Measurements from ENCODE around the gene ASB2. TPM values are rescaled to one million over a fixed set of nuclear protein-coding genes. Genes with fewer than 3 reads are reported as not detected.
A peak's percentile ranks its signal among the peaks of the same experiment; 100 is the strongest.

The ASB2 gene
- total RNA-seq, 1 donor from 2014 or later = 1.00 TPM

GRCh38 chr14:93928184-93929047, 48.0 kb downstream of the ASB2 start:
- ATAC-seq = no peak

GRCh38 chr14:93927800-93928145, 48.6 kb downstream of the ASB2 start:
- ATAC-seq = no peak

- ATAC-seq = peak; percentile 24
These were observed 49.2 kb downstream of the ASB2 start, which contains the start of gene FAM181A for GRCh38 chr14:93926873-93927799. TSS of gene FAM181A (plus strand) at chr14:93927344. CDS start at chr14:93928286, 942 bp downstream.

- ATAC-seq = peak; percentile 14
These were observed 50.0 kb downstream of the ASB2 start for GRCh38 chr14:93926245-93926872.

GRCh38 chr14:93925374-93925895, 50.9 kb downstream of the ASB2 start:
- ATAC-seq = no peak

GRCh38 chr14:93924592-93925355, 51.6 kb downstream of the ASB2 start:
- no peak for ATAC-seq

- ATAC-seq = no peak
These were observed 52.7 kb downstream of the ASB2 start for GRCh38 chr14:93923626-93924025.

GRCh38 chr14:93921001-93921806, 55.2 kb downstream of the ASB2 start:
- ATAC-seq = no peak

GRCh38 chr14:93917141-93917540, 59.2 kb downstream of the ASB2 start:
- no peak for ATAC-seq

GRCh38 chr14:93916498-93916897, 59.9 kb downstream of the ASB2 start:
- ATAC-seq = peak; percentile 24

GRCh38 chr14:93915800-93916199, 60.6 kb downstream of the ASB2 start:
- ATAC-seq = no peak

GRCh38 chr14:93915070-93915705, 61.2 kb downstream of the ASB2 start:
- ATAC-seq = no peak

GRCh38 chr14:93914278-93914677, 62.1 kb downstream of the ASB2 start:
- ATAC-seq = no peak

- ATAC-seq = peak; percentile 33
These were observed 63.6 kb downstream of the ASB2 start for GRCh38 chr14:93912782-93913181.

GRCh38 chr14:93911975-93912615, 64.3 kb downstream of the ASB2 start:
- no peak for ATAC-seq

GRCh38 chr14:93909429-93910128, 66.8 kb downstream of the ASB2 start:
- ATAC-seq = no peak

GRCh38 chr14:93906341-93907329, 69.7 kb downstream of the ASB2 start:
- ATAC-seq = peak; percentile 60

- ATAC-seq = no peak
These were observed 70.7 kb downstream of the ASB2 start for GRCh38 chr14:93905623-93906022.

All from esophagus mucosa (tissue), 1 donor.